Uterus (tissue), 2 donors: Measurements from ENCODE around the gene MTMR12.

ENCODE experiments used
- CTCF ChIP-seq, 4 experiments: fragments of 200-600 bp in 2 of 4; fragments of 450-650 bp in 2 of 4; sonication (generic) in 2 of 4; IDR thresholded peaks; one replicate each; pipeline ENCODE4 v1.5.1; 2016 to 2019; ENCODE audit warnings: antibody characterized with exemption in 4 of 4, mild to moderate bottlenecking in 2 of 4, moderate library complexity in 1 of 4
- POLR2A ChIP-seq, 2 donors: fragments of 450-650 bp; IDR thresholded peaks; one replicate each; pipeline ENCODE4 v1.6.1; 2016; ENCODE audit warnings: antibody characterized with exemption in 2 of 2, mild to moderate bottlenecking in 1 of 2, moderate library complexity in 1 of 2

- TF ChIP-seq CTCF (IDR thresholded peaks at IDR 0.05), result no peak
- TF ChIP-seq POLR2A (IDR thresholded peaks at IDR 0.05), result no peak
Observed at GRCh38 chr5:32346869-32347268, 34.1 kb upstream of the MTMR12 start.
